Measurements from ENCODE around the gene ZSWIM3.

Gene ZSWIM3

GRCh38 chr20:45909336-45909808, 52.0 kb downstream of the ZSWIM3 start:
- DNase-seq (ENCODE audit: low read depth in 2 of 2, low spot score in 1 of 2): no peak

DNA sequence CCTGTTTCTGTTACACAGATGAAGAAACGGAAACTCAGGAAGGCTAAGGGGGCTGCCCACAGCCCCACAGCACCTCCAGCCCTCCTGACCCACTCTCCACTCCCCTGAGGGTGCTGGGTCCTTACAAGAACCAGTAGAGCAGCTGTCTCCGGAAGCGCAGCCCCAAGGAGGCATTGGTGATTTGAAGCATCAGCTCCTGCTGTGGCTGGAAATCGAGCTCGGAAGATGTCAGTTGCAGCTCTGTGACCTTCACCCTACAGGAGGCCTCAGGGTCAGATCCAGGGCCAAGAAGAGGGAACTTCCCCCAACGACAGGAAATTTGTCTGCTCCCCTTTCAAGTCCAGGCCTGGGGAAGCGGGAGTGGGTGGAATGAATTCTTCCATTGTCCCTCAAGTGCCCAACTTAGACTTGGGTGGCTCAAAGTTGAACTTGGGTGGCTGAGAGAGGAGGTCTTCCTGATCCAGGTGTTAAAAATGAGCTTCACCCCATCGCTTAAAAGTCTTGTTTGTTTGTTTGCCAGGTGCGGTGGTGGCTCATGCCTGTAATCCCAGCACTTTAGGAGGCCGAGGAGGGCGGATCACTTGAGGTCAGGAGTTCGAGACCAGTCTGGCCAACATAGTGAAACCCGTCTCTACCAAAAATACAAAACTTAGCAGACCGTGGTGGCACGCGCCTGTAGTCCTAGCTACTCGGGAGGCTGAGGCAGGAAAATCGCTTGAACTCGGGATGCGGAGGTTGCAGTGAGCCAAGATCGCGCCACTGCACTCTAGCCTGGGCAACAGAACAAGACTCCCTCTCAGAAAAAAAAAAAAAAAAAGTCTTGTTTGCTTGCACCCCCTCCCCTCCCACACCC, 52.6 kb downstream of the ZSWIM3 start:
- DNase-seq (ENCODE audit: low read depth in 2 of 2, low spot score in 1 of 2): no peak

DNA sequence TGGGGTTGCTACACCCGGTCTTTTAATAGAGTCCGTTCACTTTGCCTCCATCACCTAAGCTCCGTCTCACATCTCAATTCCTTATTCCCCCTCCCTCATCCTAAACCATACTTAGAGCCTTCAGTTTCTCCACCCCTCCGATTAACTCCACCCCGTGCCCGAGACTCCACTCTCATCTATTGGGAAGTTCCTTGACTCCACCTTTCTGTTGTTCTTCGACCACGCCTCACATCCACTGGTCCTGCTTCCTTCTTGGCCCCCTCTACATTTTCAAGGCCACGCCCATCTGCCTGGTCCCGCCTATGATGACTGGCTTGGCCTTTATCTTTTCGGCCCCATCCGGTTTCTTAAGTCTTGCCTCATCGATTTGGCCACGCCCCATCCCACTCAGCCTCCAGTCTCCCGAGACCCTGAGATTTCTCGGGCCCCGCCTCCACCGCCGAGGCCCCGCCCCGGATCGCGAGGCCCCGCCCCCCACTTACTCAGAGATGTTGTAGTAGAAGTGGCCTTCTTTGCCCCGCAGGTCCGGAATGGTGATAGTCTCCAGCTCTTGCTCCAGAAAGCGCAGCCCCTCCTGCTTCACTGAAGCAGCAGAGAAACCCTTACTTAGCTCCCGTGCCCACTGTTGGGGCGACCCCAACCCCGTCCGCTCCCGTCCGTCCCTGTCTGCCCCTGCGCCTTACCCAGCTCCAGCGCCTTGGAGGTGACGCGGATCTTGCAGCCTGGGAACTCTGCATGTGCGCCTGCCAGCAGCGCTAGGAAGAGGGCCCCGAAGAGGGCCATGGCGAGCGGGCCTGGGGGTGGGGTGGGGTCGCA, 53.5 kb downstream of the ZSWIM3 start:
- peak; percentile 85 to 87 for DNase-seq (ENCODE audit: low read depth in 2 of 2, low spot score in 1 of 2)

- DNase-seq (ENCODE audit: low read depth in 2 of 2, low spot score in 1 of 2): no peak
Observed at GRCh38 chr20:45911486-45912343, 54.3 kb downstream of the ZSWIM3 start, which contains the start of gene PLTP. TSS of gene PLTP (minus strand) at chr20:45912155. CDS start at chr20:45911452, 703 bp downstream.

DNA sequence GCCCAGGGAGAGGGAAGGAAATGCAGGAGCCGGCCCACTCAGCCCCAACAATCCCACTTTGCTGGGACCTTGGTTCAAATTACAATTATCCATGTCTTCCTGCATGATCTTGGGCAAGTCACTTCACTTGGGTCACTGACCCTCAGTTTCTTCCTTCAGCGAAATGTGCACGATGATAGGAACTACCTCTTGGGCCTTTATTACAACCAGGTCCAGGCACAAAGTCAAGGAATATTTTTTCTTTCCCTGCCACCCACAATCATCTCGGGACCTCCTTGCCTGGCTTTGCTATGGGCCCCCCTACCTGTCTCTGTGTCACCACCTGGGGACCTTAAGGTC, 54.9 kb downstream of the ZSWIM3 start:
- DNase-seq (ENCODE audit: low read depth in 2 of 2, low spot score in 1 of 2): no peak

DNA sequence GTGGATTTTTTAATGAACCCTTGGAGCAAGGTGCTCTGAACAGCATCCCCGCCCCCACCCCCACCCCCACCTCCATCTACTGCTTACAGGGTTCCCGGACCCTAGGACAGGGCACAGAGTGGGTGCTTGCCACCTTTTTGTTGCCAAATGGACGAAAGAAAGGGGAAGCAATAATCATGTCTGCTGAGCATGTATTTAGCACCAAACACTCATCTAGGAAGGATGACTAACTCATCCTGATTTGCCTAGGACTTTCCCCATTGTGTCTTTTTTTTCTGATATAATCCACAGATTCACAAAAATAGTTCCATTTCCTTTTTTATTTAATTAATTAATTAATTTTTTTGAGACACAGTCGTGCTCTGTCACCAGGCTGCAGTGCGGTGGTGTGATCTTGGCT, 55.7 kb downstream of the ZSWIM3 start:
- DNase-seq (ENCODE audit: low read depth in 2 of 2, low spot score in 1 of 2): no peak

DNA sequence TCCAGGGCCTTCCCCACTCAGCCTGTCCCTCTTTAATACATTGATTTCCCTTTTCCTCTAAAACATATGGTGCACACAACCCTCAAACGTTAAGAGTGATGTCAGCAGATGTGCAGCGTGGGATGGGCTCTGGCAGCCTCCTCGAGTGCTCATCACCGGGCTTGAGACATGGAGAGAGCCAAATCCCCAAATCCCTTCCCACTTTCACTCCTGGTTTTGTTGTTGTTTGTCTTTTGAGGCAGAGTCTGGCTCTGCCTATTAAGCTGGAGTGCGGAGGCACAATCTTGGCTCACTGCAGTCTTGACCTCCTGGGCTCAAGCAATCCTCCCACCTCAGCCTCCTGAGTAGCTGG, 60.4 kb downstream of the ZSWIM3 start:
- DNase-seq (ENCODE audit: low read depth in 2 of 2, low spot score in 1 of 2): no peak

DNA sequence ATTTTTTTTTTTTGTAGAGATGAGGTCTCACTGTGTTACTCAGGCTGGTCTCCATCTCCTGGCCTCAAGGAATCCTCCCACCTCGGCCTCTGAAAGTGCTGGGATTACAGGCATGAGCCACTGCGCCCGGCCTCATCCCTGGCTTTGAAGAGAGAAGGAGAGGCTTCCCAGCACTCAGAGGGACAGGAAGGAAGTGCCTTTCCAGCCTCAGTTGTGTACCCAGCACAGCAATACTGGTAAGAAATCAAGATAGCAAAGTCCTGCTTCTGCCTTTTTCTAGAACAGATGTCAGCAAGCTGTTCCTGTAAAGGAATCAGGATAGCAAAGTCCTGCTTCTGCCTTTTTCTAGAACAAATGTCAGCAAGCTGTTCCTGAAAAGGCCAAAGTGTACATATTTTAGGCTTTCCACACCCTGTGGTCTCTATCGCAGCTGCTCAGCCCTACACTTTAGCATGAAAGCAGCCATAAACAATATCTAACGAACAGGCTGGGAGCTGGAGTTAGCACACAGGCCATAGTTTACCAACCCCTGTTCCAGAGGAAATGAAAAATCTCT, 60.8 kb downstream of the ZSWIM3 start:
- DNase-seq (ENCODE audit: low read depth in 2 of 2, low spot score in 1 of 2): no peak

DNA sequence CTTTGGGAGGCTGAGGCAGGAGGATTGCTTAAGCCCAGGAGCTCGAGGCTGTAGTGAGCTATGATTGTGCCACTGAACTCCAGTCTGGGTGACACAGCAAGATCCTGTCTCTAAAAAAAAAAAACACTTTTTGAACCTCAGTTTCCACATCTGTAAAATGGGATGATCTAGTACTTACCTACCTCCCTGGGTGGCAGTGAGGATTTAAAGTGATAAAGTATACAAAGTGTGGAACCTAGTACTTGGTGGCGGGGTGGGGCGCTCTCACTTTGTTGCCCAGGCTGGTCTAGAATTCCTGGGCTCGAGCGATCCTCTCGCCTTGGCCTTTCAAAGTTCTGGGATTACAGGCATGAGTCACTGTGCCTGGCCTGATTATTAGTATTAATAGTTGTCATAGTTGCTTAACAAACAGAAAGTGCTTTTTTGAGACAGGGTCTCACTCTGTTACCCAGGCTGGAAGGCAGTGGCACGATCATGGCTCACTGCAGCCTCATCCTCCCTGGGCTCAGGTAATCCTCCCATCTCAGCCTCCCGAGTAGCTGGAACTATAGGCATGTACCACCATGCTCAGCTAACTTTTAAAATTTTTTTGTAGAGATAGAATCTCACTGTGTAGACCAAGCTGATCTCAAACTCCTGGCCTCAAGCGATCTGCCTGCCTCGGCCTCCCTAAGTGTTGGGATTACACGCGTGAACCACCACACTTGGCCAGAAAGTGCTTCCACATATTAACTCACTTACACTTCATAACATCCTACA, 61.5 kb downstream of the ZSWIM3 start:
- DNase-seq (ENCODE audit: low read depth in 2 of 2, low spot score in 1 of 2): no peak

GRCh38 chr20:45919542-45920399, 62.4 kb downstream of the ZSWIM3 start:
- no peak for DNase-seq (ENCODE audit: low read depth in 2 of 2, low spot score in 1 of 2)

- DNase-seq (ENCODE audit: low read depth in 2 of 2, low spot score in 1 of 2): no peak
Observed at GRCh38 chr20:45920462-45921336, 63.3 kb downstream of the ZSWIM3 start.

DNA sequence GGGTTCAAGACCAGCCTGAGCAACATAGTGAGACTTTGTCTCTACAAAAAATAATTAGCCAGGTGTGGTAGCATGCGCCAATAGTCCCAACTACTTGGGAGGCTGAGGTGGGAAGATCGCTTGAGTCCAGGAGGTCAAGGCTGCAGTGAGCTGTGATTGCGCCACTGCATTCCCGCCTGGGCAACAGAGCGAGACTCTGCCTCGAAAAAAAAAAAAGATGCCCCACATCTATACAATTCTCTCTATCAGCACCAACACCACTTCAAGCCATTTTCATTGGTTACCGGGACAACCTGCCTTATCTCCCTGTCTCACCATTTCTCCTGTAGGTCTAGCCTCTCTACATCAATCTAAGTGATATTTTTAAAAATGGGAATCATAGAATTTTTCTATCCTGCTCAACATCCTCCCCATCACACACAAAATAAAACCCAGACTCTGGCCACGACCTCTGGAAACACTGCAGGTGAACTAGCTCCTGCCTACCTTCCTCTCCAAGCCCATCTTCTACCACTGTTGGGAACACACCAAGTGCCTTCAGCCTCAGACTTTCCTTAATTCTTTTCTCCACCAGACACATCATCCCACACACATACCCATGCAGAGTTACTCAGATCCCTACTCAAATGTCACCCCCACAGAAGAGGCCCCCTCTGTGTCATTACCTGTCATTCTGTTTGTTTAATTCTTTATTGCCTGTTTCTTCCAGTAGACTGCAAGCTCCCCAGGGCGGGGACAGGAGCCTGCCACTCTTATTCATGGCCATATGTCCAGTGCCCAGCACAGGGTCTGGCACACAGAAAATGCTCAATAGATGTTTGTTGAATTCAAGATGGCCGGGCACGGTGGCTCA, 64.1 kb downstream of the ZSWIM3 start:
- DNase-seq (ENCODE audit: low read depth in 2 of 2, low spot score in 1 of 2): no peak

DNA sequence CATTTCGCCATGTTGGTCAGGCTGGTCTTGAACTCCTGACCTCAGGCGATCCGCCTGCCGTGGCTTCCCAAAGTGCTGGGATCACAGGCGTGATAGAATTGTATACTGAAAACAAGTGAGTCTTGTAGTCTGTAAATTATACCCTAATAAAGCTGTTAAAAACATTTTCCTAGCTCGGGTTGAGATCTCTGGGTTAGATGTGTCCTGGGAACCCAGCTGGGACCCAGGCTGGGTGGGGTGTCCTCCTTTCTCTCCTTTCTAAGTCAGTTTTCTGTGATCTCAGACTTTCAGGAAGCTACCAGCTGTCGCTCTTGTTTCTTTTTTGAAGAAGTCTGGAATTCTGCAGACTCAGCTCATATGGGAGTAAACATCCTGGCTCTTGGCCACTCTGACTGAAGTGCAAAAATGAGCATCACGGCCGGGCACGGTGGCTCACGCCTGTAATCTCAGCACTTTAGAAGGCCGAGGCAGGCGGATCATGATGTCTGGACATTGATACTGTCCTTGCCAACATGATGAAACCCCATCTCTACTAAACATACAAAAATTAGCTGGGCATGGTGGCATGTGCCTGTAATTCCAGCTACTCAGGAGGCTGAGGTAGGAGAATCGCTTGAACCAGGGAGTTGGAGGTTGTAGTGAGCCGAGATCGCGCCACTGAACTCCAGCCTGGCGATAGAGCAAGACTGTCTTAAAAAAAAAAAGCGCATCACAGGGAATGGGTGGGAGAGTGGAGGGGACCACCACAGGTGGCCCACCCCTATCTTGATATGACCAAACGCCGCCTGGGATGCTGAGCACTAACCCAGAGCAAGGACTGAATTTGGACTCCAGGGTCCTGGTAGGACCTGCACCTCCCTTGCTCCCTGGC, 67.2 kb downstream of the ZSWIM3 start:
- DNase-seq (ENCODE audit: low read depth in 2 of 2, low spot score in 1 of 2): no peak

- DNase-seq (ENCODE audit: low read depth in 2 of 2, low spot score in 1 of 2): no peak
Observed at GRCh38 chr20:45925821-45926506, 68.5 kb downstream of the ZSWIM3 start.

GRCh38 chr20:45926731-45927070, 69.3 kb downstream of the ZSWIM3 start:
- no peak for DNase-seq (ENCODE audit: low read depth in 2 of 2, low spot score in 1 of 2)
